Measurements from ENCODE around the gene RERG.
"Not testable (repeated sequence)": the region's sequence is repeated elsewhere in the genome, so short reads cannot be mapped to it uniquely, and the experiment has no call there.

RERG gene

GRCh38 chr12:15232959-15233358 is 11.7 kb upstream of the RERG start:
- Histone ChIP-seq H2AFZ (ENCODE audit: low read depth, low read length) (no peak overlapping the region), H3K9me3 (ENCODE audit: low read length) (no peaks in the 10 kb centered on the region), H3K27me3 (ENCODE audit: insufficient read depth, low read length) (no peaks in the 10 kb centered on the region), H3K36me3 (ENCODE audit: insufficient read depth, low read length) (no peaks in the 10 kb centered on the region), H3K4me1 (ENCODE audit: insufficient read depth, low read length) (no peaks in the 10 kb centered on the region), H3K4me3 (ENCODE audit: low read length) (no peak overlapping the region)

GRCh38 chr12:15231493-15231892 is 10.3 kb upstream of the RERG start:
- Histone ChIP-seq H3K36me3 (ENCODE audit: insufficient read depth, low read length) (no peaks in the 10 kb centered on the region), H3K4me1 (ENCODE audit: insufficient read depth, low read length) (no peaks in the 10 kb centered on the region), H2AFZ (ENCODE audit: low read depth, low read length) (no peak overlapping the region), H3K9me3 (ENCODE audit: low read length) (no peaks in the 10 kb centered on the region), H3K27me3 (ENCODE audit: insufficient read depth, low read length) (no peaks in the 10 kb centered on the region), H3K4me3 (ENCODE audit: low read length) (no peak overlapping the region)

- Histone ChIP-seq H3K4me3 (ENCODE audit: low read length) (no peak overlapping the region), H3K27me3 (ENCODE audit: insufficient read depth, low read length) (no peaks in the 10 kb centered on the region), H3K36me3 (ENCODE audit: insufficient read depth, low read length) (no peaks in the 10 kb centered on the region), H2AFZ (ENCODE audit: low read depth, low read length) (no peak overlapping the region), H3K9me3 (ENCODE audit: low read length) (no peaks in the 10 kb centered on the region), H3K4me1 (ENCODE audit: insufficient read depth, low read length) (no peaks in the 10 kb centered on the region)
These were observed 9.5 kb upstream of the RERG start for GRCh38 chr12:15230751-15231150.

GRCh38 chr12:15230137-15230536 is 8.9 kb upstream of the RERG start:
- no peaks in the 10 kb centered on the region for H3K36me3 ChIP-seq (ENCODE audit: insufficient read depth, low read length)
- H3K9me3 ChIP-seq (ENCODE audit: low read length) = no peaks in the 10 kb centered on the region
- H2AFZ ChIP-seq (ENCODE audit: low read depth, low read length) = no peak overlapping the region
- H3K27me3 ChIP-seq (ENCODE audit: insufficient read depth, low read length) = no peaks in the 10 kb centered on the region
- H3K4me1 ChIP-seq (ENCODE audit: insufficient read depth, low read length) = no peaks in the 10 kb centered on the region
- H3K4me3 ChIP-seq (ENCODE audit: low read length) = no peak overlapping the region

GRCh38 chr12:15227004-15227679 is 5.9 kb upstream of the RERG start:
- peaks cover 2% of the 10 kb centered on the region for H3K4me1 ChIP-seq (ENCODE audit: insufficient read depth, low read length)
- H3K4me3 ChIP-seq (ENCODE audit: low read length) = no peak overlapping the region
- no peaks in the 10 kb centered on the region for H3K27me3 ChIP-seq (ENCODE audit: insufficient read depth, low read length)
- H2AFZ ChIP-seq (ENCODE audit: low read depth, low read length) = no peak overlapping the region
- H3K36me3 ChIP-seq (ENCODE audit: insufficient read depth, low read length) = no peaks in the 10 kb centered on the region
- H3K9me3 ChIP-seq (ENCODE audit: low read length) = no peaks in the 10 kb centered on the region

- not testable (repeated sequence) for H3K36me3 ChIP-seq (ENCODE audit: insufficient read depth, low read length); H3K4me3 ChIP-seq (ENCODE audit: low read length); H3K9me3 ChIP-seq (ENCODE audit: low read length); H3K27me3 ChIP-seq (ENCODE audit: insufficient read depth, low read length); H2AFZ ChIP-seq (ENCODE audit: low read depth, low read length)
- H3K4me1 ChIP-seq (ENCODE audit: insufficient read depth, low read length) = peaks cover 13% of the 10 kb centered on the region
These were observed 4.6 kb upstream of the RERG start for GRCh38 chr12:15225863-15226218.

GRCh38 chr12:15225136-15225862 is 4.1 kb upstream of the RERG start:
- Histone ChIP-seq H2AFZ (ENCODE audit: low read depth, low read length) (no peak overlapping the region), H3K36me3 (ENCODE audit: insufficient read depth, low read length) (no peaks in the 10 kb centered on the region), H3K9me3 (ENCODE audit: low read length) (no peaks in the 10 kb centered on the region), H3K4me1 (ENCODE audit: insufficient read depth, low read length) (peaks cover 13% of the 10 kb centered on the region), H3K4me3 (ENCODE audit: low read length) (no peak overlapping the region), H3K27me3 (ENCODE audit: insufficient read depth, low read length) (peaks cover 8% of the 10 kb centered on the region)

- Histone ChIP-seq H3K4me3 (ENCODE audit: low read length) (no peak overlapping the region), H3K36me3 (ENCODE audit: insufficient read depth, low read length) (no peaks in the 10 kb centered on the region), H3K27me3 (ENCODE audit: insufficient read depth, low read length) (peaks cover 13% of the 10 kb centered on the region), H3K9me3 (ENCODE audit: low read length) (no peaks in the 10 kb centered on the region), H3K4me1 (ENCODE audit: insufficient read depth, low read length) (peaks cover 13% of the 10 kb centered on the region), H2AFZ (ENCODE audit: low read depth, low read length) (no peak overlapping the region)
These were observed 1.0 kb upstream of the RERG start for GRCh38 chr12:15222219-15222618.

GRCh38 chr12:15220451-15220850 is 766 bp downstream of the RERG start:
- H3K27me3 ChIP-seq (ENCODE audit: insufficient read depth, low read length) = peaks cover 13% of the 10 kb centered on the region
- H3K4me1 ChIP-seq (ENCODE audit: insufficient read depth, low read length) = peaks cover 13% of the 10 kb centered on the region
- no peak overlapping the region for H2AFZ ChIP-seq (ENCODE audit: low read depth, low read length)
- H3K9me3 ChIP-seq (ENCODE audit: low read length) = no peaks in the 10 kb centered on the region
- no peaks in the 10 kb centered on the region for H3K36me3 ChIP-seq (ENCODE audit: insufficient read depth, low read length)
- no peak overlapping the region for H3K4me3 ChIP-seq (ENCODE audit: low read length)

GRCh38 chr12:15218794-15219193 is 2.4 kb downstream of the RERG start:
- Histone ChIP-seq H3K4me1 (ENCODE audit: insufficient read depth, low read length) (peaks cover 13% of the 10 kb centered on the region), H3K27me3 (ENCODE audit: insufficient read depth, low read length) (peaks cover 13% of the 10 kb centered on the region), H2AFZ (ENCODE audit: low read depth, low read length) (no peak overlapping the region), H3K36me3 (ENCODE audit: insufficient read depth, low read length) (no peaks in the 10 kb centered on the region), H3K9me3 (ENCODE audit: low read length) (no peaks in the 10 kb centered on the region), H3K4me3 (ENCODE audit: low read length) (no peak overlapping the region)

GRCh38 chr12:15216036-15216889 is 5.0 kb downstream of the RERG start:
- no peak overlapping the region for H3K4me3 ChIP-seq (ENCODE audit: low read length)
- no peaks in the 10 kb centered on the region for H3K9me3 ChIP-seq (ENCODE audit: low read length)
- H3K27me3 ChIP-seq (ENCODE audit: insufficient read depth, low read length) = peaks cover 13% of the 10 kb centered on the region
- H3K36me3 ChIP-seq (ENCODE audit: insufficient read depth, low read length) = no peaks in the 10 kb centered on the region
- peaks cover 3% of the 10 kb centered on the region for H3K4me1 ChIP-seq (ENCODE audit: insufficient read depth, low read length)
- H2AFZ ChIP-seq (ENCODE audit: low read depth, low read length) = no peak overlapping the region

GRCh38 chr12:15214851-15215601 is 6.2 kb downstream of the RERG start:
- Histone ChIP-seq H3K27me3 (ENCODE audit: insufficient read depth, low read length) (peaks cover 2% of the 10 kb centered on the region), H3K4me1 (ENCODE audit: insufficient read depth, low read length) (no peaks in the 10 kb centered on the region), H2AFZ (ENCODE audit: low read depth, low read length) (no peak overlapping the region), H3K9me3 (ENCODE audit: low read length) (no peaks in the 10 kb centered on the region), H3K4me3 (ENCODE audit: low read length) (no peak overlapping the region), H3K36me3 (ENCODE audit: insufficient read depth, low read length) (no peaks in the 10 kb centered on the region)

- Histone ChIP-seq H3K4me3 (ENCODE audit: low read length) (no peak overlapping the region), H3K9me3 (ENCODE audit: low read length) (no peaks in the 10 kb centered on the region), H2AFZ (ENCODE audit: low read depth, low read length) (no peak overlapping the region), H3K27me3 (ENCODE audit: insufficient read depth, low read length) (no peaks in the 10 kb centered on the region), H3K4me1 (ENCODE audit: insufficient read depth, low read length) (no peaks in the 10 kb centered on the region), H3K36me3 (ENCODE audit: insufficient read depth, low read length) (no peaks in the 10 kb centered on the region)
These were observed 8.3 kb downstream of the RERG start for GRCh38 chr12:15212930-15213329.
